ENCODE data around the gene APOC3. TPM values are rescaled to one million over a fixed set of nuclear protein-coding genes. Genes with fewer than 3 reads are reported as not detected.
A peak's percentile ranks its signal among the peaks of the same experiment; 100 is the strongest.

The APOC3 gene
- total and polyA plus RNA-seq, 4 donors = 608 to 24,129 (median 9,307) TPM

DNA sequence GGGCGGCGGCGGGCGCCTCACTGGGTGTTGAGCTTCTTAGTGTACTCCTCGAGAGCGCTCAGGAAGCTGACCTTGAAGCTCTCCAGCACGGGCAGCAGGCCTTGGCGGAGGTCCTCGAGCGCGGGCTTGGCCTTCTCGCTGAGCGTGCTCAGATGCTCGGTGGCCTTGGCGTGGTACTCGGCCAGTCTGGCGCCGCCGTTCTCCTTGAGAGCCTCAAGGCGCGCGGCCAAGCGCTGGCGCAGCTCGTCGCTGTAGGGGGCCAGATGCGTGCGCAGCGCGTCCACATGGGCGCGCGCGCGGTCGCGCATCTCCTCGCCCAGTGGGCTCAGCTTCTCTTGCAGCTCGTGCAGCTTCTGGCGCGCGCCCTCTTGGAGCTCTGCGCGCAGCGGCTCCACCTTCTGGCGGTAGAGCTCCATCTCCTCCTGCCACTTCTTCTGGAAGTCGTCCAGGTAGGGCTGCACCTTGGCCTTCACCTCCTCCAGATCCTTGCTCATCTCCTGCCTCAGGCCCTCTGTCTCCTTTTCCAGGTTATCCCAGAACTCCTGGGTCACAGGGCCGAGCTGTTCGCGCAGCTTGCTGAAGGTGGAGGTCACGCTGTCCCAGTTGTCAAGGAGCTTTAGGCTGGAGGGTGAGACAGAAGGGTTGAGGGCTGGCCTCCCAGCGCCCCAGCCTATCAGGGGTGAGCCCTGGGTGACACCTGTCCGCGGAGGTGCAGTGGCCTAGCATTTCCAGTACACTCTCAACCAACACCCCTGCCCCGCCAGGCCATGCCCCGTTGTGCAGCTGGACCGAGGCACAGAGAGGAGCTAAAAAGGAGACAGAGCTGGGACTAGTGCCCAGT lies 6.3 kb downstream of the APOC3 start:
- H3K4me1 ChIP-seq (ENCODE audit: control insufficient read depth in 4 of 4, insufficient read depth in 4 of 4, low read length in 3 of 4) = peaks cover 14 to 82% (median 53%) of the 10 kb centered on the region in 4 donors
- peak overlapping the region; percentile 58 to 73 (median 59) for H3K4me3 ChIP-seq (ENCODE audit: low read depth in 1 of 3, low read length in 3 of 3)
- 6% methylated on average over 57 of the region's 57 CpGs for WGBS
- H3K9me3 ChIP-seq (ENCODE audit: control insufficient read depth in 4 of 4, low read length in 3 of 4) = no peaks in the 10 kb centered on the region
- H3K27ac ChIP-seq (ENCODE audit: low read depth in 1 of 2, low read length in 2 of 2) = peak overlapping the region; percentile 86 to 94
- peak overlapping the region; percentile 48 to 81 for H3K9ac ChIP-seq (ENCODE audit: low read depth in 1 of 2, low read length in 2 of 2)
- DNase-seq (ENCODE audit: low spot score) = no peak
- peak; percentile 67 to 72 for TF ChIP-seq RAD21 (IDR thresholded peaks at IDR 0.05)
- TF ChIP-seq HNF4G (IDR thresholded peaks at IDR 0.05) = no peak
- no peak for TF ChIP-seq FOXA1 (IDR thresholded peaks at IDR 0.05)
- TF ChIP-seq RXRA (IDR thresholded peaks at IDR 0.05) = peak in 1 of 2 donors; percentile 48
- TF ChIP-seq, protein P1, sequence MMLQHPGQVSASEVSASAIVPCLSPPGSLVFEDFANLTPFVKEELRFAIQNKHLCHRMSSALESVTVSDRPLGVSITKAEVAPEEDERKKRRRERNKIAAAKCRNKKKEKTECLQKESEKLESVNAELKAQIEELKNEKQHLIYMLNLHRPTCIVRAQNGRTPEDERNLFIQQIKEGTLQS (IDR thresholded peaks at IDR 0.05) = no peak
- TF ChIP-seq, protein P2, sequence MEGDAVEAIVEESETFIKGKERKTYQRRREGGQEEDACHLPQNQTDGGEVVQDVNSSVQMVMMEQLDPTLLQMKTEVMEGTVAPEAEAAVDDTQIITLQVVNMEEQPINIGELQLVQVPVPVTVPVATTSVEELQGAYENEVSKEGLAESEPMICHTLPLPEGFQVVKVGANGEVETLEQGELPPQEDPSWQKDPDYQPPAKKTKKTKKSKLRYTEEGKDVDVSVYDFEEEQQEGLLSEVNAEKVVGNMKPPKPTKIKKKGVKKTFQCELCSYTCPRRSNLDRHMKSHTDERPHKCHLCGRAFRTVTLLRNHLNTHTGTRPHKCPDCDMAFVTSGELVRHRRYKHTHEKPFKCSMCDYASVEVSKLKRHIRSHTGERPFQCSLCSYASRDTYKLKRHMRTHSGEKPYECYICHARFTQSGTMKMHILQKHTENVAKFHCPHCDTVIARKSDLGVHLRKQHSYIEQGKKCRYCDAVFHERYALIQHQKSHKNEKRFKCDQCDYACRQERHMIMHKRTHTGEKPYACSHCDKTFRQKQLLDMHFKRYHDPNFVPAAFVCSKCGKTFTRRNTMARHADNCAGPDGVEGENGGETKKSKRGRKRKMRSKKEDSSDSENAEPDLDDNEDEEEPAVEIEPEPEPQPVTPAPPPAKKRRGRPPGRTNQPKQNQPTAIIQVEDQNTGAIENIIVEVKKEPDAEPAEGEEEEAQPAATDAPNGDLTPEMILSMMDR (IDR thresholded peaks at IDR 0.05; ENCODE audit: low read depth, low read length, missing input control) = peak; percentile 33
- TF ChIP-seq FOXA2 (IDR thresholded peaks at IDR 0.05) = no peak
- no peak for TF ChIP-seq YY1 (IDR thresholded peaks at IDR 0.05)
- no peak for TF ChIP-seq TAF1 (conservative IDR thresholded peaks at IDR 0.05)
- no peak for TF ChIP-seq EGR1 (IDR thresholded peaks at IDR 0.05; ENCODE audit: low read depth in 2 of 2)
- peak; percentile 5 for TF ChIP-seq REST (IDR thresholded peaks at IDR 0.05)
- peak; percentile 1 for TF ChIP-seq NR2F2 (IDR thresholded peaks at IDR 0.05)
- peak in 1 of 2 donors; percentile 7 for TF ChIP-seq HNF4A (conservative IDR thresholded peaks at IDR 0.05)
- TF ChIP-seq GABPA (IDR thresholded peaks at IDR 0.05 in 1 of 2, conservative IDR thresholded peaks at IDR 0.05 in 1 of 2) = no peak
- no peak for TF ChIP-seq ZBTB33 (IDR thresholded peaks at IDR 0.05)
- no peak for TF ChIP-seq SP1 (IDR thresholded peaks at IDR 0.05)
- no peak for TF ChIP-seq MAX (IDR thresholded peaks at IDR 0.05)
- no peak for TF ChIP-seq JUND (IDR thresholded peaks at IDR 0.05)
- H3K36me3 ChIP-seq (ENCODE audit: control insufficient read depth in 4 of 4, insufficient read depth in 3 of 4, low read depth in 1 of 4, low read length in 3 of 4) = no peaks in the 10 kb centered on the region
- no peaks in the 10 kb centered on the region for H3K27me3 ChIP-seq (ENCODE audit: control insufficient read depth in 4 of 4, insufficient read depth in 4 of 4, low read length in 3 of 4)

Data from liver (tissue), 9 donors.